CD4-positive, alpha-beta memory T cell (primary cell): ENCODE data around the gene CD2AP. TPM values are rescaled to one million over a fixed set of nuclear protein-coding genes. Genes with fewer than 3 reads are reported as not detected.

ENCODE experiments used
- CTCF ChIA-PET: fragments of 350-600 bp; sonication (Branson Sonifier 250); formaldehyde crosslinking; loops from one replicate; lab custom pipeline; 2021; ENCODE audit warnings: inconsistent platforms; ENCODE audit not compliant: partially characterized antibody; lab: Charles Lee
- POLR2A ChIA-PET: fragments of 350-600 bp; sonication (Branson Sonifier 250); formaldehyde crosslinking; loops from one replicate; lab custom pipeline; 2021; ENCODE audit not compliant: partially characterized antibody; lab: Charles Lee
- DNase-seq, 5 donors: peaks; one replicate each; pipeline versions ENCODE4 v3.0.0 to v3.0.0-alpha.2; 2020 to 2022; ENCODE audit warnings: mixed read lengths in 1 of 5
- H3K27ac ChIP-seq: one replicate; pipeline ENCODE4 v1.7.0; 2013; ENCODE audit warnings: low read depth, low read length
- H3K27me3 ChIP-seq: 2 replicates; pipeline ENCODE4 v1.7.0; 2013; ENCODE audit warnings: mild to moderate bottlenecking, low read length, moderate library complexity; ENCODE audit not compliant: insufficient read depth
- H3K36me3 ChIP-seq: 2 replicates; pipeline ENCODE4 v1.7.0; 2013; ENCODE audit warnings: mild to moderate bottlenecking, low read length, moderate library complexity; ENCODE audit not compliant: insufficient read depth
- H3K4me1 ChIP-seq: 2 replicates; pipeline ENCODE4 v1.7.0; 2013; ENCODE audit warnings: mild to moderate bottlenecking, low read length, moderate library complexity; ENCODE audit not compliant: insufficient read depth
- H3K4me3 ChIP-seq, 2 donors: one replicate each; pipeline ENCODE4 v1.7.0; 2013; ENCODE audit warnings: low read length in 2 of 2, mild to moderate bottlenecking in 1 of 2
- H3K9me3 ChIP-seq, 2 donors: one replicate each; pipeline ENCODE4 v1.7.0; 2013; ENCODE audit warnings: low read length in 2 of 2, control low read depth in 1 of 2; ENCODE audit not compliant: control insufficient read depth in 1 of 2
- H3K27ac Mint-ChIP-seq, 7 donors: one replicate each; pipeline ENCODE4 v1.8.0; 2020 to 2021; ENCODE audit warnings: mixed read lengths in 7 of 7, mild to moderate bottlenecking in 6 of 7, inconsistent platforms in 3 of 7, moderate library complexity in 3 of 7
- H3K27me3 Mint-ChIP-seq, 2 donors: one replicate each; pipeline ENCODE4 v1.8.0; 2020 to 2021; ENCODE audit warnings: mixed read lengths in 2 of 2
- H3K36me3 Mint-ChIP-seq, 2 donors: one replicate each; pipeline ENCODE4 v1.8.0; 2020 to 2021; ENCODE audit warnings: mixed read lengths in 2 of 2, inconsistent platforms in 1 of 2, mild to moderate bottlenecking in 1 of 2
- H3K4me1 Mint-ChIP-seq, 4 donors: one replicate each; pipeline ENCODE4 v1.8.0; 2020 to 2021; ENCODE audit warnings: mixed read lengths in 4 of 4, mild to moderate bottlenecking in 1 of 4
- H3K4me3 Mint-ChIP-seq, 8 donors: one replicate each; pipeline ENCODE4 v1.8.0; 2020 to 2021; ENCODE audit warnings: mixed read lengths in 8 of 8, mild to moderate bottlenecking in 7 of 8, moderate library complexity in 6 of 8, inconsistent platforms in 3 of 8
- H3K9me3 Mint-ChIP-seq, 8 donors: one replicate each; pipeline ENCODE4 v1.8.0; 2020 to 2021; ENCODE audit warnings: mixed read lengths in 8 of 8, mild to moderate bottlenecking in 5 of 8, inconsistent platforms in 3 of 8, moderate library complexity in 1 of 8
- intact Hi-C: fragments of 100-400 bp; cut with micrococcal nuclease; formaldehyde crosslinking; loops from one replicate; pipeline ENCODE4 v1.15.1; 2023
- polyA plus RNA-seq, 2 donors: library from polyadenylated mRNA; unstranded; fragments of 300-500 nt; fragmentation: Illumina TruSeq; gene quantifications; one replicate each; pipeline ENCODE4 v1.2.3, GENCODE V29; 2021
- total RNA-seq, 2 experiments: library from RNA; stranded (reverse); gene quantifications; one replicate each; pipeline ENCODE4 v1.2.3, GENCODE V29; 2021

The CD2AP gene
- total and polyA plus RNA-seq, 4 experiments from 2014 or later = 3.5 to 25.8 (median 17.1) TPM

DNA sequence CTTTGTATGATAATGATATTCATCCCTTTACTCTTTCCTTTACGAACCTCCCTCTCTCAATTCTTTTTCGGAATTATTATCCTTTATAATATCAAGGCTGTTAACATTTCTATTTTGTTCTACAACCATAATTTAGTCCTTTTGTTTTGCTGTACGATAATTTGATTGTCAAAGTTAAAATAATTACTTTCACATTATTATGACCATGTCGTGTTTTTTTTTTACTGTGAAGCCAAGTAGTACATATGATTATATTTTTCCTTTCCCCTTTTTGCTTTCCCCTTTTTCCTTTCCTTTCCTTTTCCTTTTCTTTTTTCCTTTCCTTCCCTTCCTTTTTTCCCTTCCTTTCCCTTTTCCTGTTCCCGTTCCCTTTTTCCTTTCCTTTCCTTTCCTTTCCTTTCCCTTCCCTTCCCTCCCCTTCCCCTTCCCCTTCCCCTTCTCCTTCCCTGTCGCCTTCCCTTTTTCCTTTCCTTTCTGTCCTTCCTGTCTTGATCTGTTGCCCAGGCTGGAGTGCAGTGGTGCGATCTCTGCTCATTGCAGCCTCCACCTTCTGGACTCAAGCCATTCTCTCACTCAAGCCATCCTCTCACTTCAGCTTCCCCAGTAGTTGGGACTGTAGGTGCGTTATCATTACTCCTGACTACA lies 19.5 kb downstream of the CD2AP start:
- intact Hi-C loops = no loop called here
- no peak overlapping the region for H3K4me3 ChIP-seq
- no peaks in the 10 kb centered on the region for H3K27me3 ChIP-seq
- ChIA-PET CTCF (no interaction called here), POLR2A (no interaction called here)
- H3K27ac ChIP-seq = no peak overlapping the region
- H3K36me3 ChIP-seq = no peaks in the 10 kb centered on the region
- H3K9me3 Mint-ChIP-seq = no peaks in the 10 kb centered on the region
- peak overlapping the region in 2 of 7 donors; percentile 19 to 86 for H3K27ac Mint-ChIP-seq
- no peaks in the 10 kb centered on the region for H3K27me3 Mint-ChIP-seq
- H3K9me3 ChIP-seq = no peaks in the 10 kb centered on the region
- no peak for DNase-seq
- H3K4me1 ChIP-seq = peaks cover 51% of the 10 kb centered on the region
- H3K4me3 Mint-ChIP-seq = peak overlapping the region in 1 of 8 donors; percentile 36
- H3K36me3 Mint-ChIP-seq = peaks cover 0 to 9% of the 10 kb centered on the region in 2 donors
- peaks cover 57 to 93% (median 74%) of the 10 kb centered on the region in 4 donors for H3K4me1 Mint-ChIP-seq

DNA sequence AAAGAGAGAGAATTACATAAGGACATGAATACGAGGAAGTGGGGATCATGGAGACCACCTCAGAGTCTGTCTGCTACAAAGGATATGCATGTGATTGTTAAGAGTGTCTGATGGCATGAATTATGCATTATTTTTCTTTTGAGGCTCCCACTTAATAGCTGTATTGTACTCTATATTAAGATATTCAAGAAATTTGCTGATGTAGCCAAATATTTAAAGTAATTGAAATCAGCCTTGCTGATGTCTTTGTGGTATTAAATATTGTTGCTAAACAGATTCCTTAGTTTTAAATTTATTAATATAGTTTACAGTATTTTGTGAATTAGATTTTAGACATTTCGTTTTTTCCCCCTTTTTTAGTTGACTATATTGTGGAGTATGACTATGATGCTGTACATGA lies 25.3 kb downstream of the CD2AP start:
- no peak overlapping the region for H3K27ac ChIP-seq
- peaks cover 33 to 61% (median 48%) of the 10 kb centered on the region in 4 donors for H3K4me1 Mint-ChIP-seq
- peak overlapping the region in 3 of 7 donors; percentile 39 to 74 (median 57) for H3K27ac Mint-ChIP-seq
- H3K4me3 ChIP-seq = no peak overlapping the region
- peaks cover 22% of the 10 kb centered on the region in 2 donors for H3K36me3 Mint-ChIP-seq
- no peaks in the 10 kb centered on the region for H3K27me3 Mint-ChIP-seq
- intact Hi-C loops = no loop called here
- CTCF ChIA-PET = no interaction called here
- H3K9me3 Mint-ChIP-seq = peaks cover 0 to 5% (median 0%) of the 10 kb centered on the region in 8 donors
- peak overlapping the region in 2 of 8 donors; percentile 4 to 62 for H3K4me3 Mint-ChIP-seq
- H3K4me1 ChIP-seq = peaks cover 17% of the 10 kb centered on the region
- POLR2A ChIA-PET = no interaction called here
- no peak for DNase-seq
- no peaks in the 10 kb centered on the region for H3K9me3 ChIP-seq
- peaks cover 6% of the 10 kb centered on the region for H3K36me3 ChIP-seq
- H3K27me3 ChIP-seq = no peaks in the 10 kb centered on the region

GRCh38 chr6:47509937-47510336 lies 32.3 kb downstream of the CD2AP start:
- Mint-ChIP-seq H3K4me1 (peaks cover 13 to 31% (median 15%) of the 10 kb centered on the region in 4 donors), H3K27ac (no peak overlapping the region), H3K4me3 (no peak overlapping the region), H3K27me3 (no peaks in the 10 kb centered on the region), H3K9me3 (peaks cover 0 to 29% (median 13%) of the 10 kb centered on the region in 8 donors), H3K36me3 (peaks cover 40 to 56% of the 10 kb centered on the region in 2 donors)
- no peaks in the 10 kb centered on the region for H3K27me3 ChIP-seq
- intact Hi-C loops = no loop called here
- H3K4me1 ChIP-seq = no peaks in the 10 kb centered on the region
- H3K4me3 ChIP-seq = no peak overlapping the region
- no peak for DNase-seq
- H3K36me3 ChIP-seq = no peaks in the 10 kb centered on the region
- H3K9me3 ChIP-seq = no peaks in the 10 kb centered on the region
- H3K27ac ChIP-seq = no peak overlapping the region
- CTCF ChIA-PET = no interaction called here
- POLR2A ChIA-PET = no interaction called here

DNA sequence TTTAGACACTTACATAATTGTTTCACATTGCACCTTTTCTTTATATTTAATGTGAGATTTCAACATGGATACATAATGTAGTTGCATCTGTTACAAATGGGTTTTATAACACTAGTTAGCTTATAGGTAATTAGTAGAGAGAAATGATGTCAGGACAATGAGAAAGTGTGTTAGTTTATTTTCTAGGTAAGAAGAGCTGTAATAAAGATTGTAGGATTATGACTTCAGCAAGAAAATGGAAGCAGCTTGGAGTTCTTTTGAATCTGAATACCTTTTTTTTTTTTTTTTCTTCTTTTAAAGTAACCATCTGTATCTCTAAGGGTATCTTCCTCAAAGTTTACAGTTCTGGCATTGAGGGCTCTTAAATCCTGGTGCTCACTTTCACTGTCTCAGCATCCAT lies 35.3 kb downstream of the CD2AP start:
- Histone ChIP-seq H3K27me3 (no peaks in the 10 kb centered on the region), H3K27ac (no peak overlapping the region), H3K4me1 (no peaks in the 10 kb centered on the region), H3K4me3 (no peak overlapping the region), H3K36me3 (no peaks in the 10 kb centered on the region), H3K9me3 (no peaks in the 10 kb centered on the region)
- Mint-ChIP-seq H3K36me3 (peaks cover 33 to 53% of the 10 kb centered on the region in 2 donors), H3K4me1 (peaks cover 11 to 36% (median 18%) of the 10 kb centered on the region in 4 donors), H3K27me3 (no peaks in the 10 kb centered on the region), H3K27ac (no peak overlapping the region), H3K4me3 (peak overlapping the region in 1 of 8 donors; percentile 36), H3K9me3 (peaks cover 0 to 24% (median 13%) of the 10 kb centered on the region in 8 donors)
- ChIA-PET POLR2A (no interaction called here), CTCF (no interaction called here)
- no peak for DNase-seq
- intact Hi-C loops = no loop called here

DNA sequence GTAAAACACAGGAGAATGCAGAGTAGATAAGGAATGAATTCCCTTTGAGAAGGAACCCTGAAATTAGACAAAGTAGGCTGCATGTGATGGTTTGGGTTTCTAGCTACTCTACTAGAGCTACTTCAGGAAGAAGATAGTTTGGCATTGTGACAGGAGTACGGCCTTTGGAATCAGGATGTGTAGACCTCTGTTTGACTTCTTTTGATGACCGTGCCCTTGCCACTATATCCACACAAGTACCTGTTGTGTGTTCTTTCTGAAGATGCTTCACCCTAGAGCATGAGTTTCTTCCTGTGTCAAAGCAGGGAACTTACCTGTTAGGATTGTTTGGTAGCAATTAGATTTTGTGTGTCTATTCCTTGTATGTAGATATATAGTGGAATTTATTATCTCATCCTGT lies 41.7 kb downstream of the CD2AP start:
- Histone ChIP-seq H3K9me3 (no peaks in the 10 kb centered on the region), H3K27ac (no peak overlapping the region), H3K4me1 (no peaks in the 10 kb centered on the region), H3K27me3 (no peaks in the 10 kb centered on the region), H3K36me3 (no peaks in the 10 kb centered on the region), H3K4me3 (no peak overlapping the region)
- POLR2A ChIA-PET = no interaction called here
- no peaks in the 10 kb centered on the region for H3K9me3 Mint-ChIP-seq
- H3K4me1 Mint-ChIP-seq = peaks cover 32 to 60% (median 41%) of the 10 kb centered on the region in 4 donors
- peaks cover 4 to 16% of the 10 kb centered on the region in 2 donors for H3K36me3 Mint-ChIP-seq
- intact Hi-C loops = no loop called here
- no peak for DNase-seq
- CTCF ChIA-PET = no interaction called here
- H3K4me3 Mint-ChIP-seq = no peak overlapping the region
- no peaks in the 10 kb centered on the region for H3K27me3 Mint-ChIP-seq
- peak overlapping the region in 1 of 7 donors; percentile 24 for H3K27ac Mint-ChIP-seq

GRCh38 chr6:47520282-47520681 lies 42.7 kb downstream of the CD2AP start:
- H3K4me1 Mint-ChIP-seq = peaks cover 33 to 62% (median 42%) of the 10 kb centered on the region in 4 donors
- POLR2A ChIA-PET = no interaction called here
- DNase-seq = no peak
- Histone ChIP-seq H3K4me3 (no peak overlapping the region), H3K4me1 (no peaks in the 10 kb centered on the region), H3K36me3 (no peaks in the 10 kb centered on the region), H3K27me3 (no peaks in the 10 kb centered on the region), H3K27ac (no peak overlapping the region), H3K9me3 (no peaks in the 10 kb centered on the region)
- H3K27ac Mint-ChIP-seq = peak overlapping the region in 4 of 7 donors; percentile 7 to 66 (median 32)
- peak overlapping the region in 1 of 8 donors; percentile 17 for H3K4me3 Mint-ChIP-seq
- no peaks in the 10 kb centered on the region for H3K9me3 Mint-ChIP-seq
- no peaks in the 10 kb centered on the region for H3K27me3 Mint-ChIP-seq
- intact Hi-C loops = no loop called here
- peaks cover 4 to 12% of the 10 kb centered on the region in 2 donors for H3K36me3 Mint-ChIP-seq
- CTCF ChIA-PET = interaction anchor here (1.4 kb wide), 1 partner anchor 11 kb away, joined by 3 read pairs; no protein-coding TSS in a partner anchor

DNA sequence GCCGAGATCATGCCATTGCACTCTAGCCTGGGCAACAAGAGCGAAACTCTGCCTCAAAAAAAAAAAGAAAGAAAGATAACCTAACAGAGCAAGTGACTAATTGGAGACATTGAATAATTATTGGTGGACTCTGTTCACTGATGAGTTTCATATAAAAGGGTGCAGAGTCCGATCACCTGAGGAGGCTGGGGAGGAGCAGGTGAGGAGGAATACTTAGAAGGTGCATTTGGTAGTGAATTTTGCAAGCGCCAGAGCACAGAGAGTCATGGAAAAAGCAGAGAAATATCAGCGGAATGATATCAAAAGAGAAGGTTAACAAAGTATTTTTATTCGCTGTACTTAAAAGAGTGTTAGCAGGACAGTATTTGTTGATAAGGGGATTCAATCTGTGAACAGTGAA lies 44.4 kb downstream of the CD2AP start:
- Mint-ChIP-seq H3K4me3 (peak overlapping the region in 1 of 8 donors; percentile 17), H3K9me3 (no peaks in the 10 kb centered on the region), H3K36me3 (peaks cover 5 to 8% of the 10 kb centered on the region in 2 donors), H3K27me3 (no peaks in the 10 kb centered on the region), H3K27ac (peak overlapping the region in 4 of 7 donors; percentile 5 to 67 (median 34)), H3K4me1 (peaks cover 38 to 64% (median 46%) of the 10 kb centered on the region in 4 donors)
- no peak for DNase-seq
- H3K27me3 ChIP-seq = no peaks in the 10 kb centered on the region
- no peak overlapping the region for H3K27ac ChIP-seq
- H3K4me1 ChIP-seq = no peaks in the 10 kb centered on the region
- intact Hi-C loops = no loop called here
- POLR2A ChIA-PET = no interaction called here
- no peak overlapping the region for H3K4me3 ChIP-seq
- no peaks in the 10 kb centered on the region for H3K9me3 ChIP-seq
- no peaks in the 10 kb centered on the region for H3K36me3 ChIP-seq
- CTCF ChIA-PET = interaction anchor here (1.4 kb wide), 1 partner anchor 13 kb away, joined by 3 read pairs; no protein-coding TSS in a partner anchor
